Heart left ventricle (tissue), 16 donors: ENCODE data around the gene DCAF17. TPM values are rescaled to one million over a fixed set of nuclear protein-coding genes. Genes with fewer than 3 reads are reported as not detected.
"Not testable (repeated sequence)": the region's sequence is repeated elsewhere in the genome, so short reads cannot be mapped to it uniquely, and the experiment has no call there.

Experiments used
- ATAC-seq, 4 donors: fragments of 200-7000 bp; cut with Tn5 transposase; one replicate each; pipeline ENCODE4 v1.9.1; 2020 to 2022; ENCODE audit warnings: moderate library complexity in 4 of 4, mild to moderate bottlenecking in 3 of 4, moderate number of reproducible peaks in 1 of 4
- DNase-seq, 5 donors: peaks; one replicate each; pipeline ENCODE4 v3.0.0-alpha.2; 2020
- H3K27ac ChIP-seq, 12 donors: fragments of 200-600 bp; sonication (generic) in 4 of 12; one replicate each; pipeline versions ENCODE4 v1.5.0 to v1.8.0; 2016 to 2022; ENCODE audit warnings: mild to moderate bottlenecking in 2 of 12
- H3K27me3 ChIP-seq, 9 donors: fragments of 200-600 bp; sonication (generic) in 2 of 9; one replicate each; pipeline versions ENCODE4 v1.5.1 to v1.8.0; 2016 to 2022; ENCODE audit warnings: mild to moderate bottlenecking in 3 of 9
- H3K36me3 ChIP-seq, 9 donors: fragments of 200-600 bp; sonication (generic) in 2 of 9; one replicate each; pipeline versions ENCODE4 v1.5.0 to v1.8.0; 2018 to 2022; ENCODE audit warnings: mild to moderate bottlenecking in 2 of 9
- H3K4me1 ChIP-seq, 12 donors: fragments of 200-600 bp; sonication (generic) in 4 of 12; one replicate each; pipeline versions ENCODE4 v1.5.0 to v1.8.0; 2016 to 2022; ENCODE audit warnings: mild to moderate bottlenecking in 3 of 12
- H3K4me3 ChIP-seq, 12 donors: fragments of 200-600 bp; sonication (generic) in 4 of 12; one replicate each; pipeline versions ENCODE4 v1.5.0 to v1.8.0; 2017 to 2022; ENCODE audit warnings: mild to moderate bottlenecking in 9 of 12, moderate library complexity in 4 of 12
- H3K9me3 ChIP-seq, 12 donors: fragments of 200-600 bp; sonication (generic) in 4 of 12; one replicate each; pipeline versions ENCODE4 v1.5.0 to v1.8.0; 2016 to 2022; ENCODE audit warnings: mild to moderate bottlenecking in 1 of 12
- POLR2A ChIP-seq, 2 donors: fragments of 450-650 bp; IDR thresholded peaks; one replicate each; pipeline ENCODE4 v1.6.1; 2017; ENCODE audit warnings: antibody characterized with exemption in 2 of 2, mild to moderate bottlenecking in 2 of 2, moderate library complexity in 2 of 2
- WGBS, 4 donors: extraction: QIAGEN DNeasy Blood & Tissue Kit in 2 of 4; methylation state at CpG; one replicate each; pipeline versions ENCODE4 v1.1.5 to v1.1.7; 2013 to 2018; 5-methylcytosine and 5-hydroxymethylcytosine counted together
- intact Hi-C, 10 donors: fragments of 100-400 bp; cut with DNase I; formaldehyde crosslinking; loops; one replicate each; pipeline versions ENCODE4 v1.11.1 to v1.14.2; 2022
- polyA plus RNA-seq, 2 donors: library from polyadenylated mRNA; stranded (reverse); fragments of 200-250 nt; gene quantifications; one replicate each; pipeline ENCODE4 v1.2.3, GENCODE V29; 2013
- total RNA-seq, 9 donors: library from RNA; depleted of rRNA in 2 of 9; stranded (reverse); fragments of >200 nt in 2 of 9; fragmentation: NEBNext Ultra II Directional in 3 of 9; extraction: Animal tissue kit (Norgen Biotek cat#: 25700) in 3 of 9; gene quantifications; one replicate each; pipeline versions ENCODE4 v1.1.0 to v1.2.4, GENCODE V29; 2016 to 2023
- TF ChIP-seq, protein P1 (sequence below), 12 donors: fragments of 200-600 bp; sonication (generic) in 4 of 12; IDR thresholded peaks; one replicate each; pipeline versions ENCODE4 v1.5.0 to v1.8.0; 2018 to 2022; ENCODE audit warnings: antibody characterized with exemption in 12 of 12, mild to moderate bottlenecking in 5 of 12
- donor health status: ischemic (EF 13 %, LVEDD 7.1; RV severe dilation, severe dysfunction).
- donor health status: healthy with polysubstance abuse.
- donor health status: DM: no; HTN: yes; CAD: no.
- donor health status: DM: no; HTN: no; CAD: no.
- donor health status: ischemic (EF 25% LVEDD 6.9; RV normal size, moderate dysfunction).
- donor health status: ischemic (EF 25% LVEDD 5.7; RV mildly dilated, moderate dysfunction).
- donor health status: healthy.
- donor health status: DM: yes; HTN: yes; CAD: no.
- donor health status: ischemic (EF 35%, LVEDD 5.7; RV mildly dilated, moderate dysfunction).
- donor health status: nonischemic (EF 11% LVEDD 7.7; RV severe dilation, severe dysfunction).
- donor health status: DM: yes; HTN: yes; CAD: no.
- donor health status: PGD.
- donor health status: ischemic (EF 29% LVEDD 5.4; RV normal size, mild dysfunction).
- donor health status: nonischemic (EF 23%, LVEDD 6.1; RV moderate dilation, normal function).

Gene DCAF17
- total and polyA plus RNA-seq, 11 donors, result 2.2 to 16.7 (median 7.6) TPM

DNA sequence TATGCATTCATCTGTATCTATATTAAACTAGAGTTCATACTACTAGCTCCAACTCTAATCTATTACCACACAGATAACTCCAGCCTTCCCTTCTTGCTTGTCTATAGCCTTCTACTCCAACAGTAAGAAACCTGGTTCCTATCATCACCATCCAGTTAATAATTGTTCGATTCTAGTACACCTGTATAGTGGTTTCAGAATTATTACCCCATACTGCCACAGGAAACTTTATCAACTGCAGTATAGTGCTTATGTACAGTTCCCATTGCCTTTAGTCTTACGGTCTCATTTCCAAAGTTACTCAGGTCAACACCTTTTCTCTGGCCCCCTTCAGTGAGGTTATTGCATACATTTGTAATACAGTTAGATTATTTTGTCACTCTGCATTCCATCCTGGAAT lies 14.7 kb upstream of the DCAF17 start:
- intact Hi-C loops, result loop anchor here in 9 of 10 donors (5.0 to 10.0 kb wide), 7 partner anchors 72 to 492 kb away; partner anchors contain the start of genes TLK1 (in 7 of the 9) and GORASP2 (in 1 of the 9)
- TF ChIP-seq, protein P1, sequence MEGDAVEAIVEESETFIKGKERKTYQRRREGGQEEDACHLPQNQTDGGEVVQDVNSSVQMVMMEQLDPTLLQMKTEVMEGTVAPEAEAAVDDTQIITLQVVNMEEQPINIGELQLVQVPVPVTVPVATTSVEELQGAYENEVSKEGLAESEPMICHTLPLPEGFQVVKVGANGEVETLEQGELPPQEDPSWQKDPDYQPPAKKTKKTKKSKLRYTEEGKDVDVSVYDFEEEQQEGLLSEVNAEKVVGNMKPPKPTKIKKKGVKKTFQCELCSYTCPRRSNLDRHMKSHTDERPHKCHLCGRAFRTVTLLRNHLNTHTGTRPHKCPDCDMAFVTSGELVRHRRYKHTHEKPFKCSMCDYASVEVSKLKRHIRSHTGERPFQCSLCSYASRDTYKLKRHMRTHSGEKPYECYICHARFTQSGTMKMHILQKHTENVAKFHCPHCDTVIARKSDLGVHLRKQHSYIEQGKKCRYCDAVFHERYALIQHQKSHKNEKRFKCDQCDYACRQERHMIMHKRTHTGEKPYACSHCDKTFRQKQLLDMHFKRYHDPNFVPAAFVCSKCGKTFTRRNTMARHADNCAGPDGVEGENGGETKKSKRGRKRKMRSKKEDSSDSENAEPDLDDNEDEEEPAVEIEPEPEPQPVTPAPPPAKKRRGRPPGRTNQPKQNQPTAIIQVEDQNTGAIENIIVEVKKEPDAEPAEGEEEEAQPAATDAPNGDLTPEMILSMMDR (IDR thresholded peaks at IDR 0.05), result no peak
- no peak for TF ChIP-seq POLR2A (IDR thresholded peaks at IDR 0.05)
- Histone ChIP-seq H3K9me3 (peaks cover 0 to 14% (median 3%) of the 10 kb centered on the region in 12 donors), H3K27me3 (no peaks in the 10 kb centered on the region), H3K36me3 (no peaks in the 10 kb centered on the region), H3K27ac (no peak overlapping the region), H3K4me1 (peaks cover 0 to 6% (median 1%) of the 10 kb centered on the region in 12 donors), H3K4me3 (no peak overlapping the region)
- ATAC-seq (no peak), DNase-seq (no peak)
- WGBS, 4 donors, result 94 to 98% (median 95%) methylated on average over 2 of the region's 2 CpGs

DNA sequence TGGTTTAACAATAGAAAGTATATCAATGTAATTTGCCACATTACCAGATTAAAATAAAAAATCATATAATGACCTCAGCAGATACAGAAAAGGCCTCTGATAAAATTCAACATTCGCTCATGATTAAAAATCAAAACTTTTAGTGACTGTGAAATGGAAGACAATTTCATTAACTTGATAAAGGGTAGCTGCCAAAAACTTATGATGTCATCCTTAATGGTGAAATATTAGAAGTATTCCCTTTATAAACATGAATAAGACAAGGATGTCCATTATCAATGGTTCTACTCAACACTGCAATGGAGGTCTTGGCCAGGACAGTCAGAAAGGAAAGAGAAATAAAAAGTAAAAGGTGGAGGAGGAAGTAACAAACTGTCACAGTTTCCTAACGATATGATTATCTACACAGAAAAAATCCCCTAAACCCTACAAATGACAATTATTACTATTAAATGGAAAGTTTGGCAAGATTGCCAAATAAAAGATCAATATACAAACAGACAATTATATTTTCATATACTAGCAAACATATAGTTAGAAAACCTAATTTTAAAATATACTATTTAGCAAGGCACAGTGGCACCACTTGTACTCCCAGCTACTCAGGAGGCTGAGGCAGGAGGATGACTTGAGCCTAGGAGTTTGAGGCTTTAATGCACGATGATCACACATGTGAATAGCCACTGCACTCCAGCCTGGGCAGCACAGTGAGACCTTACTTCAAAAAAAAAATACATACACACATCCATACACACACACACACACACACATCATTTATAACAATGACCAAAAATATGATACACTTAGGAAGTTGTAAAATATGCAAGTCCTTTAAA lies 13.1 kb upstream of the DCAF17 start:
- intact Hi-C loops, result loop anchor here in 1 of 10 donors (5.0 kb wide), 1 partner anchor 449 kb away; no protein-coding TSS in a partner anchor

DNA sequence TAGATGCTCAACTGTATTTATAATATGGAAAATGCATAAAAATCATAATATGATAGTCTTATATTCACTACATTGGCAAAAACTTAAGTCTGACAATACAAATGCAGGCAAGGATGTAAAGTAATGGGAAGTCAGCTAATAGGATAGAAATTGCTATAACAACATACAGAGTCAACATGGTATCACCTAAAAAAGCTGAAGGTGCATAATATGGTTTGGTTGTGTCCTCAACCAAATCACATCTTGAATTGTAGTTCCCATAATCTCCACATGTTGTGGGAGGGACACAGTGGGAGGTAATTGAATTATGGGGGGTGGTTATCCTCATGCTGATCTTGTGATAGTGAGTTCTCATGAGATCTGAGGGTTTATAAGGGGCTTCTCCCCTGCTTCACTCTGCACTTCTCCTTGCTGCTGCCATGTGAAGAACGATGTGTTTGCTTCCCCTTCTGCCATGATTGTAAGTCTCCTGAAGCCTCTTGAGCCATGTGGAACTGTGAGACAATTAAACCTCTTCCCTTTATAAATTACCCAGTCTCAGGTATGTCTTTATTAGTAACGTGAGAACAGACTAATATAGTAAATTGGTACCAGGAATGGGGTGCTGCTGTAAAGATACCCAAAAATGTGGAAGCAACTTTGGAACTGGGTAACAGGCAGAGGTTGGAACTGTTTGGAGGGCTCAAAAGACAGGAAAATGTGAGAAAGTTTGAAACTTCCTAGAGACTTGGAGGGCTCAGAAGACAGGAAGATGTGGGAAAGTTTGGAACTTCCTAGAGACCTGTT lies 11.1 kb upstream of the DCAF17 start:
- ATAC-seq, H3K27me3 ChIP-seq, DNase-seq, H3K36me3 ChIP-seq, H3K4me3 ChIP-seq, H3K4me1 ChIP-seq, H3K27ac ChIP-seq: not testable (repeated sequence)
- intact Hi-C loops, result loop anchor here in 1 of 10 donors (5.0 kb wide), 1 partner anchor 451 kb away; no protein-coding TSS in a partner anchor
- peaks cover 0 to 20% (median 4%) of the 10 kb centered on the region in 12 donors for H3K9me3 ChIP-seq
- WGBS, 4 donors, result 92 to 97% (median 92%) methylated on average over 2 of the region's 2 CpGs

More for the DNA sequence above, 13.1 kb upstream of the DCAF17 start:
- TF ChIP-seq, protein P1 (IDR thresholded peaks at IDR 0.05), result no peak
- ATAC-seq (no peak), DNase-seq (no peak)
- WGBS, 4 donors, result 78 to 87% (median 83%) methylated on average over 3 of the region's 3 CpGs
- H3K4me3 ChIP-seq, result no peak overlapping the region
- peaks cover 0 to 2% (median under 1%) of the 10 kb centered on the region in 12 donors for H3K4me1 ChIP-seq
- H3K27ac ChIP-seq, result no peak overlapping the region
- no peaks in the 10 kb centered on the region for H3K36me3 ChIP-seq
- H3K27me3 ChIP-seq, result no peaks in the 10 kb centered on the region
- peaks cover 0 to 20% (median 4%) of the 10 kb centered on the region in 12 donors for H3K9me3 ChIP-seq

DNA sequence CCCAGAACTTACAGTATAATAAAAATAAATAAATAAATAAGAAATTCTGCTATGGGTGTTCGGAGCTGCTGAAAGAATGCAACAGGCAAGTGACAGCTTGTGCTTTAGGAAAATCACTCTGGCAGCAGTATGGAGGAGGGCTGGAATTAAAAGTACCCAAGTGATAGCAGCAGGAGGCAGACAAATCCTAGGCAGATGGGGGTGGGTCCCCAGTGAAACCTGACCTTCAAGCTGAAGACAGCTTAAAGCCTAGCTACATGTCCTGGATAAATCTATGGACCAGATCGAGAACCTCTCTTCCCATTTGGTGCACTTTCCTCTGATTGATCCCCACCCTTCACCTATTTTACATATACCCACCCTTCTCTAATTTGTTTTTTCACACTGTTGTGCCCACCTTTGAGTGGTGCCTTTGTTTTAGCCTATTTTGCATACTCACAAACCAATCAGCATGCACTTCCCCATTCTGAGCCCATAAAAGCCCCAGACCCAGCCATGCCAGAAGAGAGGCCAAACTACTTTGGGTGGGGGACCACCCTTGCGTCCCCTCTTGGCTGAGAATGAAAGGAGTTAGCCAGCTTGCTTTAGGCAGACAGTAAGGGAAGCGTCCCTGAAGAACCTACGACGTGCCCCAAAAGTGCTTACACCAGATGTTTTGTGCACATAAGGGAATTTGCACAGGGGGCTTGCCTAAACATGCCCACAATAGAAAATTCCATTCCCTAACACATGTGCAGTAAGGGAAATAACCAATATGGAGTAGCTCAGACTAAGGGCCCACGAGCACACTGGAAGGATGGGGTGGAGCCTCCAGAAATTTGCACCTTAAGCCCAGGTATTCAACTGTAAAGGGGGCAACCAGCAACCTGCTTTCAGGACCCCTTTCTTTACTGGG lies 3.3 kb upstream of the DCAF17 start:
- no peak for ATAC-seq
- no peak for DNase-seq
- Histone ChIP-seq H3K36me3 (peaks cover 0 to 3% (median under 1%) of the 10 kb centered on the region in 9 donors), H3K27ac (peak overlapping the region in 1 of 12 donors; percentile 52), H3K9me3 (no peaks in the 10 kb centered on the region), H3K27me3 (no peaks in the 10 kb centered on the region), H3K4me1 (peaks cover 3 to 18% (median 10%) of the 10 kb centered on the region in 12 donors), H3K4me3 (no peak overlapping the region)
- intact Hi-C loops, result loop anchor here in 9 of 10 donors (5.0 to 10.0 kb wide), 6 partner anchors 92 to 458 kb away; partner anchors contain the start of genes CYBRD1 (in 6 of the 9), TLK1 (in 4 of the 9) and DYNC1I2 (in 1 of the 9)
- WGBS, 4 donors, result 93 to 96% (median 95%) methylated on average over 7 of the region's 7 CpGs
- TF ChIP-seq, protein P1 (IDR thresholded peaks at IDR 0.05), result no peak
- no peak for TF ChIP-seq POLR2A (IDR thresholded peaks at IDR 0.05)
